DMS153 (cell line): ENCODE measurements around the gene PFKP.

Experiments used
- DNase-seq: peaks from one replicate; lab custom pipeline; 2025; lab: John Stamatoyannopoulos, UW

Gene PFKP

GRCh38 chr10:3116508-3117100 is 49.3 kb downstream of the PFKP start:
- DNase-seq = no peak

- no peak for DNase-seq
Observed at GRCh38 chr10:3117486-3117885, 50.1 kb downstream of the PFKP start.

GRCh38 chr10:3118641-3119091 is 51.3 kb downstream of the PFKP start:
- no peak for DNase-seq

- no peak for DNase-seq
Observed at GRCh38 chr10:3119796-3120459, 52.6 kb downstream of the PFKP start.

- no peak for DNase-seq
Observed at GRCh38 chr10:3122034-3122433, 54.7 kb downstream of the PFKP start.

- no peak for DNase-seq
Observed at GRCh38 chr10:3122486-3123205, 55.3 kb downstream of the PFKP start.

GRCh38 chr10:3123571-3124411 is 56.4 kb downstream of the PFKP start:
- DNase-seq = no peak

GRCh38 chr10:3124412-3125175 is 57.2 kb downstream of the PFKP start:
- DNase-seq = no peak

GRCh38 chr10:3125527-3126170 is 58.3 kb downstream of the PFKP start:
- no peak for DNase-seq

GRCh38 chr10:3126249-3126648 is 58.9 kb downstream of the PFKP start:
- no peak for DNase-seq

- DNase-seq = peak; percentile 73
Observed at GRCh38 chr10:3126741-3127346, 59.5 kb downstream of the PFKP start.

- no peak for DNase-seq
Observed at GRCh38 chr10:3127921-3128320, 60.6 kb downstream of the PFKP start.

GRCh38 chr10:3128379-3129130 is 61.2 kb downstream of the PFKP start:
- no peak for DNase-seq

- no peak for DNase-seq
Observed at GRCh38 chr10:3129581-3130340, 62.4 kb downstream of the PFKP start.

GRCh38 chr10:3131098-3131497 is 63.8 kb downstream of the PFKP start:
- no peak for DNase-seq

- no peak for DNase-seq
Observed at GRCh38 chr10:3132036-3133025, 65.0 kb downstream of the PFKP start.

- no peak for DNase-seq
Observed at GRCh38 chr10:3133948-3134347, 66.6 kb downstream of the PFKP start.

- DNase-seq = no peak
Observed at GRCh38 chr10:3135006-3135405, 67.7 kb downstream of the PFKP start.
